Calu3 (cell line): ENCODE measurements around the gene CD300LD. TPM values are rescaled to one million over a fixed set of nuclear protein-coding genes. Genes with fewer than 3 reads are reported as not detected.

Experiments used
- BruUV-seq: library from RNA; stranded (reverse); fragments of 400-500 nt; replicated peaks from 2 replicates; lab custom pipeline; 2021; lab: Mats Ljungman, UMichigan
- CTCF ChIA-PET: fragments of 300-600 bp; sonication (Branson Sonifier 250); formaldehyde crosslinking; loops from one replicate; lab custom pipeline; 2022; ENCODE audit warnings: antibody characterized with exemption; lab: Charles Lee
- DNase-seq: peaks from one replicate; pipeline ENCODE4 v3.0.0; 2022
- H3K27ac Mint-ChIP-seq: one replicate; pipeline ENCODE4 v1.8.0; 2022; ENCODE audit warnings: mixed read lengths; ENCODE audit not compliant: unreplicated experiment
- H3K27me3 Mint-ChIP-seq: one replicate; pipeline ENCODE4 v1.8.0; 2022; ENCODE audit warnings: mixed read lengths; ENCODE audit not compliant: unreplicated experiment
- H3K36me3 Mint-ChIP-seq: one replicate; pipeline ENCODE4 v1.8.0; 2022; ENCODE audit warnings: mild to moderate bottlenecking, moderate library complexity, mixed read lengths; ENCODE audit not compliant: insufficient read depth, unreplicated experiment
- H3K4me1 Mint-ChIP-seq: one replicate; pipeline ENCODE4 v1.8.0; 2022; ENCODE audit warnings: mild to moderate bottlenecking, low read depth, mixed read lengths; ENCODE audit not compliant: unreplicated experiment
- H3K4me3 Mint-ChIP-seq: one replicate; pipeline ENCODE4 v1.8.0; 2022; ENCODE audit warnings: mild to moderate bottlenecking, low read depth, moderate library complexity, mixed read lengths; ENCODE audit not compliant: unreplicated experiment
- H3K9me3 Mint-ChIP-seq: one replicate; pipeline ENCODE4 v1.8.0; 2022; ENCODE audit warnings: low read depth, mixed read lengths; ENCODE audit not compliant: unreplicated experiment
- CTCF ChIP-seq: fragments of 200-600 bp; IDR thresholded peaks from one replicate; pipeline ENCODE4 v1.8.0; 2022; ENCODE audit warnings: antibody characterized with exemption; ENCODE audit not compliant: unreplicated experiment
- intact Hi-C: fragments of 100-400 bp; cut with micrococcal nuclease; formaldehyde crosslinking; loops from one replicate; pipeline ENCODE4 v1.10.0; 2022; ENCODE audit not compliant: unreplicated experiment
- total RNA-seq: library from RNA; stranded (reverse); gene quantifications from 2 replicates; pipeline ENCODE4 v1.2.3, GENCODE V29; 2022

CD300LD gene
- total RNA-seq, 1 experiment from 2014 or later = not detected

GRCh38 chr17:74612046-74612445 is 20.0 kb upstream of the CD300LD start:
- Mint-ChIP-seq H3K9me3 (no peaks in the 10 kb centered on the region), H3K4me3 (no peak overlapping the region), H3K36me3 (no peaks in the 10 kb centered on the region), H3K4me1 (no peaks in the 10 kb centered on the region), H3K27ac (no peak overlapping the region), H3K27me3 (peaks cover 26% of the 10 kb centered on the region)
- CTCF ChIA-PET = interaction anchor here (0.7 kb wide), 1 partner anchor 148 kb away, joined by 4 read pairs; no protein-coding TSS in a partner anchor
- BruUV-seq = no TSS peak
- no peak for TF ChIP-seq CTCF
- DNase-seq = no peak
- intact Hi-C loops = no loop called here

- CTCF ChIA-PET = no interaction called here
Observed at GRCh38 chr17:74610108-74610507, 18.0 kb upstream of the CD300LD start.

GRCh38 chr17:74608511-74608910 is 16.4 kb upstream of the CD300LD start:
- Mint-ChIP-seq H3K4me3 (no peak overlapping the region), H3K9me3 (no peaks in the 10 kb centered on the region), H3K27me3 (peaks cover 6% of the 10 kb centered on the region), H3K36me3 (no peaks in the 10 kb centered on the region), H3K27ac (no peak overlapping the region), H3K4me1 (no peaks in the 10 kb centered on the region)
- CTCF ChIA-PET = no interaction called here
- TF ChIP-seq CTCF = no peak
- BruUV-seq = no TSS peak
- intact Hi-C loops = no loop called here
- no peak for DNase-seq

More at GRCh38 chr17:74610108-74610507, 18.0 kb upstream of the CD300LD start:
- Mint-ChIP-seq H3K9me3 (no peaks in the 10 kb centered on the region), H3K4me1 (no peaks in the 10 kb centered on the region), H3K27ac (no peak overlapping the region), H3K27me3 (peaks cover 7% of the 10 kb centered on the region), H3K4me3 (no peak overlapping the region), H3K36me3 (no peaks in the 10 kb centered on the region)
- no TSS peak for BruUV-seq
- no peak for DNase-seq
- no peak for TF ChIP-seq CTCF
- intact Hi-C loops = no loop called here

- Mint-ChIP-seq H3K27me3 (peaks cover 19% of the 10 kb centered on the region), H3K4me1 (no peaks in the 10 kb centered on the region), H3K9me3 (no peaks in the 10 kb centered on the region), H3K4me3 (no peak overlapping the region), H3K36me3 (no peaks in the 10 kb centered on the region), H3K27ac (no peak overlapping the region)
- TF ChIP-seq CTCF = no peak
- BruUV-seq = no TSS peak
- intact Hi-C loops = no loop called here
- CTCF ChIA-PET = no interaction called here
- no peak for DNase-seq
Observed at GRCh38 chr17:74607221-74607620, 15.1 kb upstream of the CD300LD start.
